Vagina (tissue), 2 donors: ENCODE measurements around the gene GDPD1. TPM values are rescaled to one million over a fixed set of nuclear protein-coding genes. Genes with fewer than 3 reads are reported as not detected.
"Not testable (repeated sequence)": the region's sequence is repeated elsewhere in the genome, so short reads cannot be mapped to it uniquely, and the experiment has no call there.

ENCODE experiments used
- DNase-seq, 2 donors: peaks; one replicate each; pipeline ENCODE4 v3.0.0-alpha.2; 2017; ENCODE audit errors: extremely low spot score in 2 of 2
- H3K27ac ChIP-seq: fragments of 200-600 bp; sonication (generic); one replicate; pipeline ENCODE4 v1.5.1; 2019
- H3K27me3 ChIP-seq: fragments of 200-600 bp; sonication (generic); one replicate; pipeline ENCODE4 v1.5.1; 2019
- H3K36me3 ChIP-seq, 2 donors: fragments of 200-600 bp; sonication (generic); one replicate each; pipeline ENCODE4 v1.5.1; 2017 to 2019
- H3K4me1 ChIP-seq: fragments of 200-600 bp; sonication (generic); one replicate; pipeline ENCODE4 v1.5.1; 2019
- H3K4me3 ChIP-seq, 2 donors: fragments of 200-600 bp; sonication (generic); 1 replicate in 1 of 2; 2 replicates in 1 of 2; pipeline ENCODE4 v1.5.1; 2016 to 2019
- H3K9me3 ChIP-seq: fragments of 200-600 bp; sonication (generic); one replicate; pipeline ENCODE4 v1.5.1; 2019
- POLR2A ChIP-seq, 2 donors: fragments of 450-650 bp; IDR thresholded peaks; one replicate each; pipeline ENCODE4 v1.6.1; 2017; ENCODE audit warnings: antibody characterized with exemption in 2 of 2, mild to moderate bottlenecking in 2 of 2, moderate library complexity in 2 of 2
- POLR2AphosphoS5 ChIP-seq, 2 donors: sonication (generic); formaldehyde crosslinking; IDR thresholded peaks; one replicate each; pipeline ENCODE4 v1.9.0; 2017; ENCODE audit warnings: antibody characterized with exemption in 2 of 2, mild to moderate bottlenecking in 2 of 2, low read depth in 1 of 2; ENCODE audit not compliant: insufficient read depth in 1 of 2
- intact Hi-C: fragments of 100-400 bp; cut with DNase I; formaldehyde crosslinking; loops from one replicate; pipeline ENCODE4 v1.15.1; 2023
- total RNA-seq: library from RNA; depleted of rRNA; stranded (reverse); fragments of >200 nt; gene quantifications from one replicate; pipeline ENCODE4 v1.2.3, GENCODE V29; 2016
- TF ChIP-seq, protein P1 (sequence below), 3 experiments: fragments of 450-650 bp in 2 of 3; fragments of 200-600 bp in 1 of 3; sonication (generic) in 1 of 3; IDR thresholded peaks; one replicate each; pipeline ENCODE4 v1.5.1; 2017 to 2019; ENCODE audit warnings: antibody characterized with exemption in 3 of 3, mild to moderate bottlenecking in 2 of 3, moderate library complexity in 2 of 3

The GDPD1 gene
- total RNA-seq, 1 donor from 2014 or later, result 2.2 TPM

DNA sequence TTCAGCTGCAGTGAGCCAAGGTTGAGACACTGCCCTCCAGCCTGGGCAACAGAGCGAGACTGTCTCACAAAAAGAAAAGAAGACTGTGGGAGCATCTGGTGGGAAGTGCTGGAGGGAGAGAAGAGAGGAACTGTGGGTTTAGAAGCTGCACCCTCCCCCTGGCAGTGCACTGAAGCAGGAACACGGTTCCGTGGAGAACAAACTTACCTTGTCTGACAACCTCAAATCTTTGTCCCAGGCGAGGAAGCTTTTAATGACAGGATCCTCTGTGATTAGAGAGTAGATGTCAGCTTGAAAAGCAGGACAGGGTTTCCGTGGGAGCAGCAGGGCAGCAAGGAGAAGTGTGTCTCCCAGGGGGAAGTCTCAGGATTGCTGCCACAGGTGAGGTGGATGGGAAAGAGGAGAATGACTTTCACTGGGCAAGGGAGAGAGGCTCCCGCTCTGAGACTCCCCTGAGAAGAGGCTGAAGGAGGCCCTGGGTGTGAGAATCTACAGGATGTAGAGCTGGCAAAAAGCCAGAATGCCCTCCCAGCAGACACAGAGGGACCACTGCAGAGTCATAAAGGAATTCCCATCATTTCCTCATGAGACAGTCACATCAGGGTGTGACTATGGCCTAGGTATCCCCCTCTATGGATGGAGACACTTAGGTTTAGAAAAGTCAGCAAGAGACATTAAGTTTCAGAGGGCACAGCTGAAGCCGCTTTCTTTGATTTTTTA lies 41.9 kb upstream of the GDPD1 start:
- H3K27ac ChIP-seq, result no peak overlapping the region
- no peak for DNase-seq
- no peaks in the 10 kb centered on the region for H3K36me3 ChIP-seq
- no peak overlapping the region for H3K4me3 ChIP-seq
- intact Hi-C loops, result no loop called here
- no peaks in the 10 kb centered on the region for H3K4me1 ChIP-seq
- H3K9me3 ChIP-seq, result no peaks in the 10 kb centered on the region
- TF ChIP-seq POLR2A (IDR thresholded peaks at IDR 0.05), result no peak
- TF ChIP-seq, protein P1, sequence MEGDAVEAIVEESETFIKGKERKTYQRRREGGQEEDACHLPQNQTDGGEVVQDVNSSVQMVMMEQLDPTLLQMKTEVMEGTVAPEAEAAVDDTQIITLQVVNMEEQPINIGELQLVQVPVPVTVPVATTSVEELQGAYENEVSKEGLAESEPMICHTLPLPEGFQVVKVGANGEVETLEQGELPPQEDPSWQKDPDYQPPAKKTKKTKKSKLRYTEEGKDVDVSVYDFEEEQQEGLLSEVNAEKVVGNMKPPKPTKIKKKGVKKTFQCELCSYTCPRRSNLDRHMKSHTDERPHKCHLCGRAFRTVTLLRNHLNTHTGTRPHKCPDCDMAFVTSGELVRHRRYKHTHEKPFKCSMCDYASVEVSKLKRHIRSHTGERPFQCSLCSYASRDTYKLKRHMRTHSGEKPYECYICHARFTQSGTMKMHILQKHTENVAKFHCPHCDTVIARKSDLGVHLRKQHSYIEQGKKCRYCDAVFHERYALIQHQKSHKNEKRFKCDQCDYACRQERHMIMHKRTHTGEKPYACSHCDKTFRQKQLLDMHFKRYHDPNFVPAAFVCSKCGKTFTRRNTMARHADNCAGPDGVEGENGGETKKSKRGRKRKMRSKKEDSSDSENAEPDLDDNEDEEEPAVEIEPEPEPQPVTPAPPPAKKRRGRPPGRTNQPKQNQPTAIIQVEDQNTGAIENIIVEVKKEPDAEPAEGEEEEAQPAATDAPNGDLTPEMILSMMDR (IDR thresholded peaks at IDR 0.05), result no peak
- TF ChIP-seq POLR2AphosphoS5 (IDR thresholded peaks at IDR 0.05; ENCODE audit: insufficient read depth in 1 of 2, low read depth in 1 of 2), result no peak
- H3K27me3 ChIP-seq, result no peaks in the 10 kb centered on the region

DNA sequence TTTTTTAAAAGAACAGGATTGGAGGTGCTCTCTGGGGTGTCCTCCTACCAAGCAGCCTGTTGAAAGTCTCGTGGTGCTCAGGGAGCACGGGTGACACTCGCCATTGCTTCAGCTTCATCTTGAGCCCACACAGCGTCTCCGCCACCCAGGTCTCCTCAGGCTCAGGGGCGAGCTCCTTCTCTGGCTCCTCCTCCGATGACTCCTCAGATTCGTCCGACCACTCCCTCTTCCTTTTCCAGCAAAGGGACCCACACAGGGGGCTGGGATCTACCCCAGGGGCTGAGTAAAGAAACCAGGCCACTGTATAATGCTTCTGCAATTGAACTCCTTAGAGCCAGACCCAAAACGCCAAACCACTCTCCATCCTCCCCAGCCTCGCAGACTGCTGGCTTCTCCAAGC lies 40.7 kb upstream of the GDPD1 start:
- DNase-seq, H3K4me1 ChIP-seq: not testable (repeated sequence)

DNA sequence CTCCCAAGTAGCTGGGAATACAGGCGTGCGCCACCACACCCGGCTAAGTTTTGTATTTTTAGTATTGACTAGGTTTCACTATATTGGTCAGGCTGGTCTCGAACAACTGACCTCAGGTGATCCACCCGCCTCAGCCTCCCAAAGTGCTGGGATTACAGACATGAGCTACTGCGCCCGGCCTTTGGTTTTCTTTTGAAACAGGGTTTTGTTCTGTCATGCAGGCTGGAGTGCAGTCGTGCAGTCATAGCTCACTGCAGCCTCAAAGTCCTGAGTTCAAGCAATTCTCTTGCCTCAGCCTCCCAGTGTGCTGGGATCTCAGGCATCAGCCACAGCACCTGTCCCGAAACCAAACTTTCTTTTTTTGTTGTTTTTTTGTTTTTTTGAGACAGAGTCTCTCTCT lies 39.7 kb upstream of the GDPD1 start:
- TF ChIP-seq POLR2AphosphoS5 (IDR thresholded peaks at IDR 0.05; ENCODE audit: insufficient read depth in 1 of 2, low read depth in 1 of 2) (no peak), POLR2A (IDR thresholded peaks at IDR 0.05) (no peak)
- TF ChIP-seq, protein P1 (IDR thresholded peaks at IDR 0.05), result no peak
- intact Hi-C loops, result no loop called here
- H3K4me3 ChIP-seq, result no peak overlapping the region
- no peaks in the 10 kb centered on the region for H3K9me3 ChIP-seq
- DNase-seq, result no peak
- no peaks in the 10 kb centered on the region for H3K36me3 ChIP-seq
- H3K27me3 ChIP-seq, result no peaks in the 10 kb centered on the region
- H3K4me1 ChIP-seq, result no peaks in the 10 kb centered on the region
- no peak overlapping the region for H3K27ac ChIP-seq

More for the DNA sequence above, 40.7 kb upstream of the GDPD1 start:
- H3K27me3 ChIP-seq, H3K36me3 ChIP-seq, H3K27ac ChIP-seq, intact Hi-C loops, H3K4me3 ChIP-seq, H3K9me3 ChIP-seq: not testable (repeated sequence)

DNA sequence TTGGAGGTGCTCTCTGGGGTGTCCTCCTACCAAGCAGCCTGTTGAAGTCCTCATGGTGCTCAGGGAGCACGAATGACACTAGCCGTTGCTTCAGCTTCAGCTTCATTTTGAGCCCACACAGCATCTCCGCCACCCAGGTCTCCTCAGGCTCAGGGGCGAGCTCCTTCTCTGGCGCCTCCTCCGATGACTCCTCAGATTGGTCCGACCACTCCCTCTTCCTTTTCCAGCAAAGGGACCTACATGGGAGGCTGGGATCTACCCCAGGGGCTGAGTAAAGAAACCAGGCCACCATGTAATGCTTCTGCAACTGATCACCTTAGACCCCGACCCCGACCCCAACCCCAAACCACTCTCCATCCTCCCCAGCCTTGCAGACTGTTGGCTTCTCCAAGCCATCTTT lies 38.8 kb upstream of the GDPD1 start:
- intact Hi-C loops, result no loop called here
- TF ChIP-seq POLR2A (IDR thresholded peaks at IDR 0.05) (no peak), POLR2AphosphoS5 (IDR thresholded peaks at IDR 0.05; ENCODE audit: insufficient read depth in 1 of 2, low read depth in 1 of 2) (no peak)
- Histone ChIP-seq H3K36me3 (no peaks in the 10 kb centered on the region), H3K27ac (no peak overlapping the region), H3K4me3 (no peak overlapping the region), H3K4me1 (no peaks in the 10 kb centered on the region), H3K27me3 (no peaks in the 10 kb centered on the region), H3K9me3 (no peaks in the 10 kb centered on the region)
- no peak for DNase-seq

DNA sequence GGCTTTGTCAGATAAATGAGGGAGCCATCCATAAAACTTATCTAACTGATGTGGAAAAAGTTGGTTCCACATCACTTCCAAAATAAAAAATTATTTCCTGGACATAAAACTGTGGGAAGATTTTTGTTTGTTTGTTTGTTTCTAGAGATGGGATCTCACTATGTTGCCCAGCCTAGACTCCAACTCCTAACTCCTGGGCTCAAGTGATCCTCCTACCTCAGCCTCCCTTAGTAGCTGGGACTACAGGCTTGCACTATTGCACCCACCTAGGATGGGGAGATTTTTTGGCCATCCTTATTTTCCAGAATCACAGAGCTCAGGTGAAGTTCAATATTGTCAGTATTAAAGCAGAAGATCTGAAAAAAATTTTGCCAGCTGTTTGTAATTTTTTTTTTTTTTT lies 34.3 kb upstream of the GDPD1 start:
- no peak for DNase-seq
- H3K36me3 ChIP-seq, result no peaks in the 10 kb centered on the region
- no peak overlapping the region for H3K27ac ChIP-seq
- no peaks in the 10 kb centered on the region for H3K9me3 ChIP-seq
- H3K4me1 ChIP-seq, result no peaks in the 10 kb centered on the region
- no peak overlapping the region for H3K4me3 ChIP-seq
- intact Hi-C loops, result no loop called here
- no peaks in the 10 kb centered on the region for H3K27me3 ChIP-seq
- no peak for TF ChIP-seq POLR2AphosphoS5 (IDR thresholded peaks at IDR 0.05; ENCODE audit: insufficient read depth in 1 of 2, low read depth in 1 of 2)
- TF ChIP-seq, protein P1 (IDR thresholded peaks at IDR 0.05), result no peak
- TF ChIP-seq POLR2A (IDR thresholded peaks at IDR 0.05), result no peak

DNA sequence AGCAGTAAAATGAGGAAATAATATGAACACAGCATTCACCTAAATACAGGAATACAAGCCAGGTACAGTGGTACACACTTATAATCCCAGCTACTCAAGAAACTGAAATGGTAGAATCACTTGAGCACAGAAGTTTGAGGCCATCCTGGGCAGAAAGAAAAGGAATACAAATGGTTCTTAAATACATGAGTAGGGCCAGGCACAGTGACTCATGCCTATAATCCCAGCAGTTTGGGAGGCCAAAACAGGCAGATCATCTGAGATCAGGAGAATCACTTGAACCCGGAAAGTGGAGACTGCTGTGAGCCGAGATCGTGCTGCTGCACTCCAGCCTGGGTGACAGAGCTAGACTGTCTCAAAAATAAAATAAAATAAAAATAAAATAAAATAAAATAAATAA lies 33.5 kb upstream of the GDPD1 start:
- H3K27ac ChIP-seq, result no peak overlapping the region
- H3K36me3 ChIP-seq, result no peaks in the 10 kb centered on the region
- intact Hi-C loops, result no loop called here
- DNase-seq, result no peak
- H3K9me3 ChIP-seq, result no peaks in the 10 kb centered on the region
- no peaks in the 10 kb centered on the region for H3K27me3 ChIP-seq
- H3K4me3 ChIP-seq, result no peak overlapping the region
- no peak for TF ChIP-seq POLR2A (IDR thresholded peaks at IDR 0.05)
- TF ChIP-seq, protein P1 (IDR thresholded peaks at IDR 0.05), result no peak
- no peak for TF ChIP-seq POLR2AphosphoS5 (IDR thresholded peaks at IDR 0.05; ENCODE audit: insufficient read depth in 1 of 2, low read depth in 1 of 2)
- no peaks in the 10 kb centered on the region for H3K4me1 ChIP-seq
